22Rv1 (cell line): ENCODE results near the gene WBP1L.
"Not testable (repeated sequence)": the region's sequence is repeated elsewhere in the genome, so short reads cannot be mapped to it uniquely, and the experiment has no call there.

Source experiments
- H3K27ac ChIP-seq: fragments of 450-650 bp; 2 replicates; pipeline ENCODE4 v1.5.1; 2017
- CTCF ChIP-seq: fragments of 450-650 bp; IDR thresholded peaks from 2 replicates; pipeline ENCODE4 v1.5.1; 2017; ENCODE audit warnings: mild to moderate bottlenecking
- ZFX ChIP-seq: fragments of 450-650 bp; IDR thresholded peaks from 2 replicates; pipeline ENCODE4 v1.6.1; 2017; ENCODE audit warnings: antibody characterized with exemption, borderline replicate concordance

The WBP1L gene

GRCh38 chr10:102714621-102715455 lies 28.9 kb upstream of the WBP1L start, which contains the start of gene SFXN2:
Gene SFXN2, plus strand, starts transcription at chr10:102714636. Its CDS starts 12,001 bp downstream, at chr10:102726637.
- TF ChIP-seq ZFX (no peak), CTCF (peak; percentile 52)
- peak within 1 kb of the TSS; percentile 67 for H3K27ac ChIP-seq

- TF ChIP-seq ZFX, result no peak
- TF ChIP-seq CTCF, result no peak
- H3K27ac ChIP-seq, result no peak overlapping the region
These were observed 27.9 kb upstream of the WBP1L start for GRCh38 chr10:102715880-102716279.

- H3K27ac ChIP-seq, result not testable (repeated sequence)
These were observed 26.7 kb upstream of the WBP1L start for GRCh38 chr10:102716900-102717565.

- TF ChIP-seq CTCF, result no peak
- no peak for TF ChIP-seq ZFX
- H3K27ac ChIP-seq, result no peak overlapping the region
These were observed 25.5 kb upstream of the WBP1L start for GRCh38 chr10:102718220-102718619.

GRCh38 chr10:102720337-102720736 lies 23.4 kb upstream of the WBP1L start:
- no peak overlapping the region for H3K27ac ChIP-seq
- TF ChIP-seq ZFX (no peak), CTCF (no peak)

- TF ChIP-seq CTCF (no peak), ZFX (no peak)
- H3K27ac ChIP-seq, result no peak overlapping the region
These were observed 22.9 kb upstream of the WBP1L start for GRCh38 chr10:102720775-102721301.

- H3K27ac ChIP-seq, result no peak overlapping the region
- TF ChIP-seq CTCF (no peak), ZFX (no peak)
These were observed 21.8 kb upstream of the WBP1L start for GRCh38 chr10:102721954-102722353.
